Neural cell (in vitro differentiated cells): ENCODE measurements around the gene MRPL12. TPM values are rescaled to one million over a fixed set of nuclear protein-coding genes. Genes with fewer than 3 reads are reported as not detected.

Experiments
- H2AFZ ChIP-seq: fragments of 200-600, 300-800 bp; sonication (generic), shearing (Covaris generic); 2 replicates; pipeline ENCODE4 v1.6.0; 2014; ENCODE audit warnings: low read depth, mild to moderate bottlenecking, antibody characterized with exemption, low read length, moderate library complexity
- H3F3A ChIP-seq: fragments of 200-600 bp; shearing (Covaris generic); 2 replicates; pipeline ENCODE4 v1.6.1; 2016; ENCODE audit warnings: mild to moderate bottlenecking, moderate library complexity, mixed read lengths, antibody characterized with exemption, low read length; ENCODE audit not compliant: insufficient read depth, poor library complexity, severe bottlenecking
- H3K27ac ChIP-seq: fragments of 200-600, 300-800 bp; sonication (generic), shearing (Covaris generic); 2 replicates; pipeline ENCODE4 v1.5.1; 2014; ENCODE audit warnings: mild to moderate bottlenecking, low read length, moderate library complexity
- H3K27me3 ChIP-seq: fragments of 300-800, 200-600 bp; sonication (generic), shearing (Covaris generic); 2 replicates; pipeline ENCODE4 v1.6.0; 2014; ENCODE audit warnings: mild to moderate bottlenecking, low read depth, low read length, moderate library complexity; ENCODE audit not compliant: insufficient read depth
- H3K36me3 ChIP-seq: fragments of 300-800, 200-600 bp; sonication (generic), shearing (Covaris generic); 2 replicates; pipeline ENCODE4 v1.5.1; 2014; ENCODE audit warnings: mild to moderate bottlenecking, antibody characterized with exemption, low read length, moderate library complexity; ENCODE audit not compliant: insufficient read depth
- H3K4me2 ChIP-seq: fragments of 300-800, 200-600 bp; sonication (generic), shearing (Covaris generic); 2 replicates; pipeline ENCODE4 v1.6.0; 2014; ENCODE audit warnings: mild to moderate bottlenecking, low read length
- H3K4me3 ChIP-seq: fragments of 300-800, 200-600 bp; sonication (generic), shearing (Covaris generic); 2 replicates; pipeline ENCODE4 v1.5.1; 2014; ENCODE audit warnings: mild to moderate bottlenecking, low read length, moderate library complexity
- H3K79me2 ChIP-seq: fragments of 200-600 bp; shearing (Covaris generic); replicated peaks from 2 replicates; pipeline ENCODE4 v1.6.0; 2014; ENCODE audit warnings: mild to moderate bottlenecking, low read length, moderate library complexity; ENCODE audit not compliant: insufficient read depth
- H3K9ac ChIP-seq: fragments of 300-800, 200-600 bp; sonication (generic), shearing (Covaris generic); 2 replicates; pipeline ENCODE4 v1.6.1; 2016; ENCODE audit warnings: mild to moderate bottlenecking, low read length, mixed read lengths
- H3K9me2 ChIP-seq: fragments of 200-600 bp; shearing (Covaris generic); 2 replicates; pipeline ENCODE4 v1.6.1; 2016; ENCODE audit warnings: mild to moderate bottlenecking, low read length, mixed read lengths; ENCODE audit not compliant: insufficient read depth
- H3K9me3 ChIP-seq: fragments of 200-600, 300-800 bp; sonication (generic), shearing (Covaris generic); 2 replicates; pipeline ENCODE4 v1.6.1; 2016; ENCODE audit warnings: mild to moderate bottlenecking, mixed run types, low read length, moderate library complexity, mixed read lengths
- H4K20me1 ChIP-seq: fragments of 200-600 bp; shearing (Covaris generic); 2 replicates; pipeline ENCODE4 v1.6.1; 2016; ENCODE audit warnings: mild to moderate bottlenecking, mixed run types; ENCODE audit not compliant: insufficient read depth
- EP300 ChIP-seq: fragments of 450-650 bp; conservative IDR thresholded peaks from 2 replicates; pipeline ENCODE4 v1.6.1; 2014; ENCODE audit warnings: antibody characterized with exemption, mild to moderate bottlenecking, moderate library complexity; ENCODE audit not compliant: poor library complexity, severe bottlenecking
- POLR2AphosphoS5 ChIP-seq: IDR thresholded peaks from 2 replicates; pipeline ENCODE4 v1.6.1; 2012
- RAD21 ChIP-seq: fragments of 450-650 bp; conservative IDR thresholded peaks from 2 replicates; pipeline ENCODE4 v1.6.1; 2014; ENCODE audit warnings: antibody characterized with exemption, mild to moderate bottlenecking, moderate library complexity
- SMC3 ChIP-seq: fragments of 450-650 bp; conservative IDR thresholded peaks from 2 replicates; pipeline ENCODE4 v1.6.1; 2014; ENCODE audit warnings: antibody characterized with exemption, mild to moderate bottlenecking, moderate library complexity; ENCODE audit not compliant: poor library complexity
- TAF1 ChIP-seq: IDR thresholded peaks from 2 replicates; pipeline ENCODE4 v1.6.1; 2012; ENCODE audit warnings: low read depth
- polyA plus RNA-seq: library from polyadenylated mRNA; depleted of rRNA; stranded (reverse); fragments of >200 nt; gene quantifications from 2 replicates; pipeline ENCODE4 v1.2.3, GENCODE V29; 2014
- TF ChIP-seq, protein P1 (sequence below): IDR thresholded peaks from 2 replicates; pipeline ENCODE4 v1.6.1; 2012; ENCODE audit warnings: borderline replicate concordance

MRPL12 gene
- polyA plus RNA-seq, 1 donor from 2014 or later, result 10.4 TPM

DNA sequence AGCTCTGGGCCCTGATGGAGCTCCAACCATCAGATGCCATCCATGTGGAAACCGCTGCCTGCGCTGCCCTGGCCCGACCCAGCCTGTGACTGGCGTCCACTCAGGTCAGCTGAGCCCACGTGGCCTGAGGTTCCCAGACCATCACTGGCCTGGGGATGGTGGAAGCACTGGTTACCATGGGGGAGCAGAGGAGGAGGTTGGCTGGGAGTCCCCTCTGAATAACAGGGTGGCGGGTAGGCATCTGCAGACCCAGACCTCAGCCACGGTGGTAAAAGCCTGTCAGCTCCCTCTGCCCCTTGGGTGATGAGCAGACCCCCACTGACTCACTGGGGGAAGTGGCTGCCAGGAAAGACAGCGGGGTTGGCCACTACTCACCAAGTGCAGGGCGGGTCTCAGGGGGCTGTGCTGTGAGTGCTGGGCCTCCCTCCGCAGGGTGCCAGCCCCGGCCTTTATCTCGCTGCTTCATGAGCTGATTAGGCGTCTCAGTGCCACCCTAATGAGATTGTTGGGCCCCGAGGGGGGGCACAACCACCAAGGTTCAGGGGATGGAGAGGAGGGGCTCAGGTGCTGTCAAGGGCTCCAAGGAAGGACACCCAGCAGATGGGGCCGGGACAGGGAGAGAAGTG, 46.9 kb upstream of the MRPL12 start, which contains the start of gene PDE6G:
Gene PDE6G, minus strand, starts transcription at position 425 of the 626 bp plus-strand sequence. CDS start 3,237 bp downstream, outside the sequence.
- H3K9me2 ChIP-seq, result no peaks in the 10 kb centered on the region
- no peak within 1 kb of the TSS for H3K27ac ChIP-seq
- H3K9ac ChIP-seq, result no peak within 1 kb of the TSS
- no peaks in the 10 kb centered on the region for H3K36me3 ChIP-seq
- no peak within 1 kb of the TSS for H3K4me2 ChIP-seq
- no peaks in the 10 kb centered on the region for H3K79me2 ChIP-seq
- H2AFZ ChIP-seq, result no peak within 1 kb of the TSS
- no peaks in the 10 kb centered on the region for H4K20me1 ChIP-seq
- H3K27me3 ChIP-seq, result no peaks in the 10 kb centered on the region
- no peak within 1 kb of the TSS for H3K4me3 ChIP-seq
- H3K9me3 ChIP-seq, result no peaks in the 10 kb centered on the region
- no peak for TF ChIP-seq SMC3
- TF ChIP-seq TAF1, result no peak
- no peak for TF ChIP-seq POLR2AphosphoS5
- TF ChIP-seq, protein P1, sequence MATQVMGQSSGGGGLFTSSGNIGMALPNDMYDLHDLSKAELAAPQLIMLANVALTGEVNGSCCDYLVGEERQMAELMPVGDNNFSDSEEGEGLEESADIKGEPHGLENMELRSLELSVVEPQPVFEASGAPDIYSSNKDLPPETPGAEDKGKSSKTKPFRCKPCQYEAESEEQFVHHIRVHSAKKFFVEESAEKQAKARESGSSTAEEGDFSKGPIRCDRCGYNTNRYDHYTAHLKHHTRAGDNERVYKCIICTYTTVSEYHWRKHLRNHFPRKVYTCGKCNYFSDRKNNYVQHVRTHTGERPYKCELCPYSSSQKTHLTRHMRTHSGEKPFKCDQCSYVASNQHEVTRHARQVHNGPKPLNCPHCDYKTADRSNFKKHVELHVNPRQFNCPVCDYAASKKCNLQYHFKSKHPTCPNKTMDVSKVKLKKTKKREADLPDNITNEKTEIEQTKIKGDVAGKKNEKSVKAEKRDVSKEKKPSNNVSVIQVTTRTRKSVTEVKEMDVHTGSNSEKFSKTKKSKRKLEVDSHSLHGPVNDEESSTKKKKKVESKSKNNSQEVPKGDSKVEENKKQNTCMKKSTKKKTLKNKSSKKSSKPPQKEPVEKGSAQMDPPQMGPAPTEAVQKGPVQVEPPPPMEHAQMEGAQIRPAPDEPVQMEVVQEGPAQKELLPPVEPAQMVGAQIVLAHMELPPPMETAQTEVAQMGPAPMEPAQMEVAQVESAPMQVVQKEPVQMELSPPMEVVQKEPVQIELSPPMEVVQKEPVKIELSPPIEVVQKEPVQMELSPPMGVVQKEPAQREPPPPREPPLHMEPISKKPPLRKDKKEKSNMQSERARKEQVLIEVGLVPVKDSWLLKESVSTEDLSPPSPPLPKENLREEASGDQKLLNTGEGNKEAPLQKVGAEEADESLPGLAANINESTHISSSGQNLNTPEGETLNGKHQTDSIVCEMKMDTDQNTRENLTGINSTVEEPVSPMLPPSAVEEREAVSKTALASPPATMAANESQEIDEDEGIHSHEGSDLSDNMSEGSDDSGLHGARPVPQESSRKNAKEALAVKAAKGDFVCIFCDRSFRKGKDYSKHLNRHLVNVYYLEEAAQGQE, result no peak
- TF ChIP-seq EP300, result no peak
- TF ChIP-seq RAD21, result no peak
- H3F3A ChIP-seq, result no peaks in the 10 kb centered on the region

GRCh38 chr17:81656835-81657234, 46.3 kb upstream of the MRPL12 start:
- H3K4me3 ChIP-seq, result no peak overlapping the region
- no peaks in the 10 kb centered on the region for H3F3A ChIP-seq
- no peak overlapping the region for H3K27ac ChIP-seq
- H3K9me2 ChIP-seq, result no peaks in the 10 kb centered on the region
- TF ChIP-seq, protein P1, result no peak
- no peak for TF ChIP-seq POLR2AphosphoS5
- no peak for TF ChIP-seq SMC3
- no peak for TF ChIP-seq TAF1
- no peak overlapping the region for H2AFZ ChIP-seq
- H3K9me3 ChIP-seq, result no peaks in the 10 kb centered on the region
- no peaks in the 10 kb centered on the region for H3K27me3 ChIP-seq
- H3K36me3 ChIP-seq, result no peaks in the 10 kb centered on the region
- H3K4me2 ChIP-seq, result no peak overlapping the region
- H3K9ac ChIP-seq, result no peak overlapping the region
- H4K20me1 ChIP-seq, result no peaks in the 10 kb centered on the region
- no peaks in the 10 kb centered on the region for H3K79me2 ChIP-seq
